Measurements from ENCODE around the gene RPS16.

RPS16 gene

GRCh38 chr19:39448271-39448670 lies 12.5 kb upstream of the RPS16 start:
- no peak for DNase-seq

GRCh38 chr19:39446365-39447084 lies 10.8 kb upstream of the RPS16 start:
- no peak for DNase-seq

- peak; percentile 97 for DNase-seq
Measured at GRCh38 chr19:39445196-39446111, 9.7 kb upstream of the RPS16 start, which contains the start of gene SUPT5H. Gene SUPT5H (plus strand): TSS chr19:39445582. CDS start chr19:39445891, 309 bp downstream.

GRCh38 chr19:39444598-39445195 lies 8.9 kb upstream of the RPS16 start:
- DNase-seq = no peak

GRCh38 chr19:39438270-39438934 lies 2.7 kb upstream of the RPS16 start:
- DNase-seq = no peak

- no peak for DNase-seq
Measured at GRCh38 chr19:39436350-39436716, 584 bp upstream of the RPS16 start.

GRCh38 chr19:39434123-39435076 lies 1.3 kb downstream of the RPS16 start:
- DNase-seq = no peak

GRCh38 chr19:39433480-39434079 lies 2.2 kb downstream of the RPS16 start:
- DNase-seq = no peak

- no peak for DNase-seq
Measured at GRCh38 chr19:39432677-39433025, 3.1 kb downstream of the RPS16 start.

GRCh38 chr19:39430675-39431593 lies 4.8 kb downstream of the RPS16 start:
- no peak for DNase-seq

- no peak for DNase-seq
Measured at GRCh38 chr19:39428283-39429112, 7.3 kb downstream of the RPS16 start.

- no peak for DNase-seq
Measured at GRCh38 chr19:39427707-39428106, 8.0 kb downstream of the RPS16 start.

GRCh38 chr19:39426170-39426569 lies 9.6 kb downstream of the RPS16 start:
- no peak for DNase-seq

- DNase-seq = no peak
Measured at GRCh38 chr19:39425744-39426143, 10.0 kb downstream of the RPS16 start.

GRCh38 chr19:39424934-39425333 lies 10.8 kb downstream of the RPS16 start:
- DNase-seq = no peak

- no peak for DNase-seq
Measured at GRCh38 chr19:39423258-39424086, 12.3 kb downstream of the RPS16 start.

- DNase-seq = no peak
Measured at GRCh38 chr19:39422020-39422419, 13.7 kb downstream of the RPS16 start.

- no peak for DNase-seq
Measured at GRCh38 chr19:39420769-39421168, 15.0 kb downstream of the RPS16 start.

- no peak for DNase-seq
Measured at GRCh38 chr19:39419003-39419402, 16.7 kb downstream of the RPS16 start.
